Right ventricle myocardium superior (tissue), 1 donor: ENCODE measurements around the gene EPN2. TPM values are rescaled to one million over a fixed set of nuclear protein-coding genes. Genes with fewer than 3 reads are reported as not detected.
A peak's percentile ranks its signal among the peaks of the same experiment; 100 is the strongest.
"Not testable (repeated sequence)": the region's sequence is repeated elsewhere in the genome, so short reads cannot be mapped to it uniquely, and the experiment has no call there.

ENCODE experiments used
- ATAC-seq: fragments of 200-7000 bp; cut with Tn5 transposase; one replicate; pipeline ENCODE4 v1.9.1; 2020; ENCODE audit warnings: mild to moderate bottlenecking; ENCODE audit not compliant: poor library complexity
- DNase-seq: peaks from one replicate; pipeline ENCODE4 v3.0.0-alpha.2; 2020
- intact Hi-C: fragments of 100-400 bp; cut with DNase I; formaldehyde crosslinking; loops from one replicate; pipeline ENCODE4 v1.11.2; 2022
- long read RNA-seq: library from polyadenylated mRNA; unstranded; transcript quantifications from one replicate; pipeline ENCODE4 v2.0.0, GENCODE V29; 2021
- total RNA-seq: library from RNA; stranded (reverse); fragmentation: NEBNext Ultra II Directional; extraction: Animal tissue kit (Norgen Biotek cat#: 25700); gene quantifications from one replicate; pipeline ENCODE4 v1.2.1, GENCODE V29; 2021
- donor health status: DM: no; HTN: yes; CAD: no; lungs with severe emphysema.

EPN2 gene
- total RNA-seq: 91.0 TPM
- long read RNA-seq, full-length matches to known transcripts: 77 of 202 reads
- long read RNA-seq, partial matches to known transcripts: 47 of 202 reads
- long read RNA-seq, other reads (novel, unspliced or antisense): 78 of 202 reads

GRCh38 chr17:19237139-19237388, at the start of gene EPN2:
Gene EPN2 (plus strand): TSS chr17:19237366. CDS start chr17:19283120, 45,754 bp downstream.
- DNase-seq (peak; percentile 86), ATAC-seq (peak; percentile 95)
- intact Hi-C loops: not testable (repeated sequence)

DNA sequence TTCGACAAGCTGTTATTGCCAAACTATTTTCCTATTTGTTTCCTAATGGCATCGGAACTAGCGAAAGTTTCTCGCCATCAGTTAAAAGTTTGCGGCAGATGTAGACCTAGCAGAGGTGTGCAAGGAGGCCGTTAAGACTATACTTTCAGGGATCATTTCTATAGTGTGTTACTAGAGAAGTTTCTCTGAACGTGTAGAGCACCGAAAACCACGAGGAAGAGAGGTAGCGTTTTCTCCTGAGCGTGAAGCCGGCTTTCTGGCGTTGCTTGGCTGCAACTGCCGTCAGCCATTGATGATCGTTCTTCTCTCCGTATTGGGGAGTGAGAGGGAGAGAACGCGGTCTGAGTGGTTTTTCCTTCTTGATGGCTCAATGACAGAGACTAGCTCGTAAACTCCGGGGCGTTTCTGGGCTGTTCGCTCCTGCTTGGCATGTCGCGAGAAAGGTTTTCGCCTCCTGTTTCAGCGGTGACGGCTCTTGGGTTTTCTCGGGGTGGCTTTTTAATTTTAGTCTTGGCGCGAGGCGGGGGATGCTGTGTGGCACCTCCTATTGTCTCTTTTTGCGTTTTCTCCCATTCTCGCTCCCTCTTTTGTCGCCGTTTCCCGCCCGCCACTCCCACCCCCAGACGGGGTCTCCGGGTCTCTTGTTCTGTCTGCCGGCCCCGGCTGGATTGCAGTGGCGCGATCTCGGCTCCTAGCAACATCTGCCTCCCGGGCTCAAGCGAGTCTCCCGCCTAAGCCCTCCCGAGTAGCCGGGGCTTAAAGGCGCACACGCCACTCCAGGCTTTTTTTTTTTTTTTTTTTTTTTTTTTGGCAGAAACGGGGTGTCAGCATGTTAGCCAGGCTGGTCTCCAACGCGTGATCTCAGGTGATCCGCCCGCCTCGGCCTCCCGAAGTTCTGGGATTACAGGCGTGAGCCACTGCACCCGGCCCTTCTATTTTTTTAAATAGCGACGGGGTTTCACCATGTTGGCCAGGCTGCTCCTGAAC, 49.0 kb upstream of the EPN2 start:
- DNase-seq, intact Hi-C loops: not testable (repeated sequence)
- peak; percentile 62 for ATAC-seq

DNA sequence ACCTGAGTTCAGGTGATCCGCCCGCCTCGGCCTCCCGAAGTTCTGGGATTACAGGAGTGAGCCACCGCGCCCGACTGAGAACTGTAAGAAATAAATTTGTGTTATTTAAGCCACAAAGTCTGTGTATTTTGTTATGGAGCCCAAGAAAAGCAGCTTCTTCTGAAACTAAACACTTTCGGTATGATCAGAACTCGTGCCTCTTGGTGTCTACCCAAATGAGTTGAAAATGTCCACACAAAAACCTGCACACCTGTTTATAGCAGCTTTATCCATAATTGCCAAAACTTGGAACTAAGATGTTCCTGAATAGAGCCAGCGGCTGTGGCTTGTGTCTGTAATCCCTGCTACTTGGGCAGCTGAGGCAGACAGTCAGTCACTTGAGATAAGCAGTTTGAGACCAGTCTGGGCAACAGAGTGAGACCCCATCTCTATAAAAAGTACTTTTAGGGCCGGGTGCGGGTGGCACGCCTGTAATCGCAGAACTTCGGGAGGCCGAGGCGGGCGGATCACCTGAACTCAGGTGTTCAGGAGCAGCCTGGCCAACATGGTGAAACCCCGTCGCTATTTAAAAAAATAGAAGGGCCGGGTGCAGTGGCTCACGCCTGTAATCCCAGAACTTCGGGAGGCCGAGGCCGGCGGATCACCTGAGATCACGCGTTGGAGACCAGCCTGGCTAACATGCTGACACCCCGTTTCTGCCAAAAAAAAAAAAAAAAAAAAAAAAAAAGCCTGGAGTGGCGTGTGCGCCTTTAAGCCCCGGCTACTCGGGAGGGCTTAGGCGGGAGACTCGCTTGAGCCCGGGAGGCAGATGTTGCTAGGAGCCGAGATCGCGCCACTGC, 48.1 kb upstream of the EPN2 start:
- ATAC-seq: peak; percentile 93
- DNase-seq, intact Hi-C loops: not testable (repeated sequence)

- intact Hi-C loops, DNase-seq: not testable (repeated sequence)
- peak; percentile 34 for ATAC-seq
These were observed 47.3 kb upstream of the EPN2 start for GRCh38 chr17:19189781-19190405.

- ATAC-seq (peak; percentile 99), DNase-seq (peak; percentile 70)
- intact Hi-C loops: not testable (repeated sequence)
These were observed 40.6 kb upstream of the EPN2 start for GRCh38 chr17:19196382-19197204.

DNA sequence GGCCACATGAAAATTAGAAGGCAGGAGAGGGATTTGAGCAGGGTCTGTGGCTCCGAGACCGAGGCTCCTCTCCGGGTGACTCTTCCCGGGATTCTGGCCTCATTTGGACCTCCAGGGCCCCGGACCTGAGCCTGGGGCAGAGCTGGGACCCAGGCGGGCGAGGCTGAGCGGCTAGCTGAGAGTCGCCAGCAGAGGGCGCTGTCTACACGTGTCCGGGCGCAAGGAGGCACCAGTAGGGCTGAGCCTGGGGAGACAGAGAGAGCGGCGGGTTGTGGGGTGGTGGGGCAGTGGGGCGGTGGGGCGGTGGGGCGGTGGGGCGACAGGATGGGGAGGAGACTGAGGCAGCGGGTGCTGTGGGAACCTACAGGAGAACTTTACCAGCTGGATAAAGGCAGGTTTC, 34.7 kb upstream of the EPN2 start:
- intact Hi-C loops, DNase-seq: not testable (repeated sequence)
- ATAC-seq: peak; percentile 98

- ATAC-seq: peak; percentile 33
- DNase-seq, intact Hi-C loops: not testable (repeated sequence)
These were observed 33.7 kb upstream of the EPN2 start for GRCh38 chr17:19203429-19203828.

- intact Hi-C loops, DNase-seq: not testable (repeated sequence)
- ATAC-seq: peak; percentile 92
These were observed 21.9 kb upstream of the EPN2 start for GRCh38 chr17:19215074-19215860.

DNA sequence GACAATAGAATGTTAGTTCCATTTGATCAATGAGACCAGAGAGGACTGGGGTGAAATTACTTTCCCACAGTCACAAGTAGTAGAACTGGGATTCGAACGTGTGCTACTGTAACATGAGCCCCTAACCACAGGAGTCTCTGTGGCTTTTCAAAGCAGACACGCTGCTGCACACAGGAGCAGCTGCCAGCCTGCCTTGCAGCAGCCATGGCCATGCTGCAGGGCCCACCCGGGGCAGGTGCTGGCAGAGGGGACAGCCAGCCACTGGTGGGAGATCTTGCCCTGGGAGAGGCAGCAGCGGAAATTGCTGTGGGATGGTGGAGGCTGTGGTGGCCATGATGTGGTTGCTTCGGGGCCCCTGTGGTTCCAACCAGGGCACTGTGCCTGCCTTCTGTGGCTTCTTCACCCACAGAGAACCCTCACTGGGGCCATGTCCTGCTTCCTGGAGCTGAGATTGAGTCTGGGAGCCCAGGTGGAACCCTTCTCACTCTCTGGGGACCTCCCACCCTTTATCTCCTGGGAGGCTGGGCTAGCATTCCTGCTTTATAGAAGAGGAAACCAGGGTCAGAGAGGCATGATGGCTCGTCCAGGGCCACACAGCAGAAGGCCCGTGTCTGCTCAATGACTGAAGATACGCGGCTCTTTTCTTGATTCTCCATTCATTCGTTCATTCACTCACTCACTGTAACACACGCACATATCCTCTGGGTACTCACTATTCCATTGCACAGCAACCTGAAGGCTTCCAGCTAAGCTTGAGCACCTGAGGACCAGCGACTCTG, 20.8 kb upstream of the EPN2 start:
- ATAC-seq, DNase-seq, intact Hi-C loops: not testable (repeated sequence)

DNA sequence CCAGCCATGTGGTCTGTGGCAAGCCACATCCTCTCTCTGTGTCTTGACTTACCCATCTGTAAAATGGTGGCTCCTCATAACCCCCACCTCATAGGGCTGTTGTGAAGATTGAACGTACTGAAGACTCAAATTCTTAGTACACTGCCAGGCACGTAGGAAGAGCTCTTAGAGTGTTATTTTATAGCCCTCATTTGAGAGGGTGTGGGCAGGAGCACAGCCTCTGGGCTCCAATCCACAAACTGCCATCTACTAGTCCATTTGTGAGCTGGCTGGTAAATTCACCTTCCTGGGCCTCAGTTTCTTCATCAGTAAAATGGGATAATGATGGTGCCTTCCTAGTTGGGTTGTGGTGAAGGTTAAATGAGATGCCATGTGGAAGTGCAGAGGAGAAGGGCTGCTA, 18.3 kb upstream of the EPN2 start:
- intact Hi-C loops, DNase-seq: not testable (repeated sequence)

DNA sequence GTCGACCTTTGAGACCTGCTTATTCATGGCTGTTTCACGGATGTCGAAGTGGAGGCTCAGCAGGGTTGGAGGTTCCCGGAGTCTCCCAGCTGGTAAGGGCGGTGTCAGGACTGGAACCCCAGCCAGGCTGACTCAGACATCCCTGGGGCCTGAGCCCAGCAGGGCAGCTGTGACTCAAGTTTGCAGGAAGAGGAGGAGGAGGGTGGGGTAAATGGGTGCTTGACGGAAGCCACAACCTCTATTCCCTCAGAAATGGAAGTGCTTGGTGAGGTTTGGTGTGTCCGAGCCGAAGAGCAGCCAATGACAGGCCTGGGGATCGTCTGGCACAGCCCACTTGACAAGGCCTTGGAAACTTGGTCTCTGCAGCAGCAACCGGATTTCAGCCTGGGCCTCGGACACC, 17.8 kb upstream of the EPN2 start:
- DNase-seq, intact Hi-C loops: not testable (repeated sequence)
- ATAC-seq: peak; percentile 47

More for the DNA sequence above, 18.3 kb upstream of the EPN2 start:
- not testable (repeated sequence) for ATAC-seq

GRCh38 chr17:19220195-19220594, 17.0 kb upstream of the EPN2 start:
- DNase-seq, intact Hi-C loops: not testable (repeated sequence)

GRCh38 chr17:19226610-19227588, 10.3 kb upstream of the EPN2 start:
- ATAC-seq, DNase-seq, intact Hi-C loops: not testable (repeated sequence)

More at GRCh38 chr17:19220195-19220594, 17.0 kb upstream of the EPN2 start:
- not testable (repeated sequence) for ATAC-seq

DNA sequence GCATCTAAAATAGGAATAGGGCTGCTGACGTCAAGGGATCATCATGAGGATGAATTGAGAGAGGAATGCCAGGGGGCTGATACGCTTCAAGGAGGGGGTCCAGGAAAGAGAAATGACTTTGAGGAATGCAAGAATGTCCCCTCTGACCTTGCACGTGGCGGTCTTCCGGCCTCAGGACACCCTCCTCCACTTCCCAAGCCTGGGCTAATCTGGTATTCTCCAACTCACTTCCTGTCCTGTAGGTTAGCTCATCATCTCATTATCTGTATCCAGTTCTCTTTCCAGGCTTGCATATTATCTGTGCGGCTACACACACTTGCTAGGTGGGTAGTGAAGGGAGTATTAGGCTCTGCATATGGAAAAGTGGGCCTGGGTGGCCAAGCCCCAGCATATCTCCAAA, 2.5 kb upstream of the EPN2 start:
- DNase-seq, ATAC-seq, intact Hi-C loops: not testable (repeated sequence)
